Colonic mucosa (tissue), 4 donors: ENCODE results near the gene DOCK8. TPM values are rescaled to one million over a fixed set of nuclear protein-coding genes. Genes with fewer than 3 reads are reported as not detected.

Experiments
- DNase-seq: peaks from one replicate; pipeline ENCODE4 v3.0.0-alpha.2; 2020
- H3K27ac ChIP-seq: fragments of 200-600 bp; one replicate; pipeline ENCODE4 v1.8.0; 2021
- H3K27me3 ChIP-seq: fragments of 200-600 bp; one replicate; pipeline ENCODE4 v1.8.0; 2021
- H3K36me3 ChIP-seq: fragments of 200-600 bp; one replicate; pipeline ENCODE4 v1.8.0; 2021
- H3K4me1 ChIP-seq: fragments of 200-600 bp; one replicate; pipeline ENCODE4 v1.8.0; 2021; ENCODE audit warnings: mild to moderate bottlenecking
- H3K4me3 ChIP-seq: fragments of 200-600 bp; one replicate; pipeline ENCODE4 v1.8.0; 2021
- H3K9ac ChIP-seq, 2 donors: one replicate each; pipeline ENCODE4 v1.7.0; 2013; ENCODE audit warnings: control low read depth in 2 of 2, low read depth in 2 of 2, low read length in 2 of 2
- H3K9me3 ChIP-seq: fragments of 200-600 bp; one replicate; pipeline ENCODE4 v1.8.0; 2021
- intact Hi-C: fragments of 100-400 bp; cut with DNase I; formaldehyde crosslinking; loops from one replicate; pipeline ENCODE4 v1.14.1; 2022
- total RNA-seq, 2 donors: library from RNA; stranded (reverse); fragmentation: NEBNext Ultra II Directional in 1 of 2; extraction: Animal tissue kit (Norgen Biotek cat#: 25700) in 1 of 2; gene quantifications; one replicate each; pipeline ENCODE4 v1.2.1, GENCODE V29; 2021
- TF ChIP-seq, protein P1 (sequence below): fragments of 200-600 bp; IDR thresholded peaks from one replicate; pipeline ENCODE4 v1.8.0; 2022; ENCODE audit warnings: antibody characterized with exemption, mild to moderate bottlenecking
- donor health status: healthy.
- donor health status: DM: no; HTN: no; CAD: no.
- donor health status: DM: no; HTN: no; CAD: no.

The DOCK8 gene
- total RNA-seq, 2 donors from 2014 or later = 5.8 to 7.1 TPM

DNA sequence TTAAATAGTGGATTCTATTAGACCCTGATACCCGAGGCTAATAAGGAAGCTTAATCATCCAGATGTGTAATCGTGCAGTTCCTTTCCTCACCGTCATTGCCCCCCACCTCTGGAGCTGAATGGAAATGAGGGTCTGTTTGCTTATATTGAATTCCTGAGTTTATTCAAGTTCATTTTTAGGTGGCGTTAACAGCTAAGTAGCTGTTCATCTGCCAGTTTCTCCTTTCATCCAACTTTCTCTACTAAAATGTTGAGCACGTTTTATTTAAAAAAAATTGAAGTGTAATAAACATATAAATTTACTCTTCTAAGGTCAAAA is 291.0 kb downstream of the DOCK8 start:
- Histone ChIP-seq H3K9me3 (no peaks in the 10 kb centered on the region), H3K9ac (peak overlapping the region; percentile 72 to 82), H3K4me1 (peaks cover 7% of the 10 kb centered on the region), H3K27ac (peak overlapping the region; percentile 71), H3K36me3 (no peaks in the 10 kb centered on the region), H3K27me3 (no peaks in the 10 kb centered on the region), H3K4me3 (peak overlapping the region; percentile 74)
- intact Hi-C loops = no loop called here
- DNase-seq = no peak
- TF ChIP-seq, protein P1, sequence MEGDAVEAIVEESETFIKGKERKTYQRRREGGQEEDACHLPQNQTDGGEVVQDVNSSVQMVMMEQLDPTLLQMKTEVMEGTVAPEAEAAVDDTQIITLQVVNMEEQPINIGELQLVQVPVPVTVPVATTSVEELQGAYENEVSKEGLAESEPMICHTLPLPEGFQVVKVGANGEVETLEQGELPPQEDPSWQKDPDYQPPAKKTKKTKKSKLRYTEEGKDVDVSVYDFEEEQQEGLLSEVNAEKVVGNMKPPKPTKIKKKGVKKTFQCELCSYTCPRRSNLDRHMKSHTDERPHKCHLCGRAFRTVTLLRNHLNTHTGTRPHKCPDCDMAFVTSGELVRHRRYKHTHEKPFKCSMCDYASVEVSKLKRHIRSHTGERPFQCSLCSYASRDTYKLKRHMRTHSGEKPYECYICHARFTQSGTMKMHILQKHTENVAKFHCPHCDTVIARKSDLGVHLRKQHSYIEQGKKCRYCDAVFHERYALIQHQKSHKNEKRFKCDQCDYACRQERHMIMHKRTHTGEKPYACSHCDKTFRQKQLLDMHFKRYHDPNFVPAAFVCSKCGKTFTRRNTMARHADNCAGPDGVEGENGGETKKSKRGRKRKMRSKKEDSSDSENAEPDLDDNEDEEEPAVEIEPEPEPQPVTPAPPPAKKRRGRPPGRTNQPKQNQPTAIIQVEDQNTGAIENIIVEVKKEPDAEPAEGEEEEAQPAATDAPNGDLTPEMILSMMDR = no peak

- no peaks in the 10 kb centered on the region for H3K27me3 ChIP-seq
- H3K9me3 ChIP-seq = no peaks in the 10 kb centered on the region
- H3K4me3 ChIP-seq = no peak overlapping the region
- H3K4me1 ChIP-seq = peaks cover 7% of the 10 kb centered on the region
- H3K27ac ChIP-seq = no peak overlapping the region
- TF ChIP-seq, protein P1 = no peak
- no peak for DNase-seq
- intact Hi-C loops = no loop called here
- no peaks in the 10 kb centered on the region for H3K36me3 ChIP-seq
- peak overlapping the region in 1 of 2 donors; percentile 82 for H3K9ac ChIP-seq
Measured at GRCh38 chr9:506281-506680, 291.6 kb downstream of the DOCK8 start.

- Histone ChIP-seq H3K27me3 (no peaks in the 10 kb centered on the region), H3K27ac (no peak overlapping the region), H3K4me1 (no peaks in the 10 kb centered on the region), H3K36me3 (no peaks in the 10 kb centered on the region), H3K9me3 (no peaks in the 10 kb centered on the region), H3K4me3 (no peak overlapping the region), H3K9ac (no peak overlapping the region)
- DNase-seq = no peak
- TF ChIP-seq, protein P1 = no peak
- intact Hi-C loops = no loop called here
Measured at GRCh38 chr9:511861-512260, 297.2 kb downstream of the DOCK8 start.

- no peaks in the 10 kb centered on the region for H3K36me3 ChIP-seq
- TF ChIP-seq, protein P1 = no peak
- intact Hi-C loops = no loop called here
Measured at GRCh38 chr9:512555-513272, 298.0 kb downstream of the DOCK8 start.

More at GRCh38 chr9:512555-513272, 298.0 kb downstream of the DOCK8 start:
- Histone ChIP-seq H3K4me3 (no peak overlapping the region), H3K9ac (no peak overlapping the region), H3K9me3 (no peaks in the 10 kb centered on the region), H3K4me1 (no peaks in the 10 kb centered on the region), H3K27ac (no peak overlapping the region), H3K27me3 (no peaks in the 10 kb centered on the region)
- DNase-seq = no peak

Other genes with a start within 250 kb of the DOCK8 start
- 10 to 100 TPM in 1 of 2 donors, 1 to 10 TPM in 1; 8.8 to 12.2 TPM for gene WASHC1, start 185.4 kb upstream of the DOCK8 start, total RNA-seq
- gene FOXD4, start 96.4 kb upstream of the DOCK8 start, total RNA-seq = not detected
- 10 to 100 TPM; 22.6 to 23.2 TPM for gene ZNG1A, start 35.8 kb upstream of the DOCK8 start, total RNA-seq